Calu3 (cell line): ENCODE data around the gene PODXL. TPM values are rescaled to one million over a fixed set of nuclear protein-coding genes. Genes with fewer than 3 reads are reported as not detected.

ENCODE experiments used
- BruUV-seq: library from RNA; stranded (reverse); fragments of 400-500 nt; replicated peaks from 2 replicates; lab custom pipeline; 2021; lab: Mats Ljungman, UMichigan
- CTCF ChIA-PET: fragments of 300-600 bp; sonication (Branson Sonifier 250); formaldehyde crosslinking; loops from one replicate; lab custom pipeline; 2022; ENCODE audit warnings: antibody characterized with exemption; lab: Charles Lee
- DNase-seq: peaks from one replicate; pipeline ENCODE4 v3.0.0; 2022
- H3K27ac Mint-ChIP-seq: one replicate; pipeline ENCODE4 v1.8.0; 2022; ENCODE audit warnings: mixed read lengths; ENCODE audit not compliant: unreplicated experiment
- H3K27me3 Mint-ChIP-seq: one replicate; pipeline ENCODE4 v1.8.0; 2022; ENCODE audit warnings: mixed read lengths; ENCODE audit not compliant: unreplicated experiment
- H3K36me3 Mint-ChIP-seq: one replicate; pipeline ENCODE4 v1.8.0; 2022; ENCODE audit warnings: mild to moderate bottlenecking, moderate library complexity, mixed read lengths; ENCODE audit not compliant: insufficient read depth, unreplicated experiment
- H3K4me1 Mint-ChIP-seq: one replicate; pipeline ENCODE4 v1.8.0; 2022; ENCODE audit warnings: mild to moderate bottlenecking, low read depth, mixed read lengths; ENCODE audit not compliant: unreplicated experiment
- H3K4me3 Mint-ChIP-seq: one replicate; pipeline ENCODE4 v1.8.0; 2022; ENCODE audit warnings: mild to moderate bottlenecking, low read depth, moderate library complexity, mixed read lengths; ENCODE audit not compliant: unreplicated experiment
- H3K9me3 Mint-ChIP-seq: one replicate; pipeline ENCODE4 v1.8.0; 2022; ENCODE audit warnings: low read depth, mixed read lengths; ENCODE audit not compliant: unreplicated experiment
- intact Hi-C: fragments of 100-400 bp; cut with micrococcal nuclease; formaldehyde crosslinking; loops from one replicate; pipeline ENCODE4 v1.10.0; 2022; ENCODE audit not compliant: unreplicated experiment
- total RNA-seq: library from RNA; stranded (reverse); gene quantifications from 2 replicates; pipeline ENCODE4 v1.2.3, GENCODE V29; 2022
- TF ChIP-seq, protein P1 (sequence below): fragments of 200-600 bp; IDR thresholded peaks from one replicate; pipeline ENCODE4 v1.8.0; 2022; ENCODE audit warnings: antibody characterized with exemption; ENCODE audit not compliant: unreplicated experiment

Gene PODXL
- total RNA-seq, 1 experiment from 2014 or later: 15.5 TPM

DNA sequence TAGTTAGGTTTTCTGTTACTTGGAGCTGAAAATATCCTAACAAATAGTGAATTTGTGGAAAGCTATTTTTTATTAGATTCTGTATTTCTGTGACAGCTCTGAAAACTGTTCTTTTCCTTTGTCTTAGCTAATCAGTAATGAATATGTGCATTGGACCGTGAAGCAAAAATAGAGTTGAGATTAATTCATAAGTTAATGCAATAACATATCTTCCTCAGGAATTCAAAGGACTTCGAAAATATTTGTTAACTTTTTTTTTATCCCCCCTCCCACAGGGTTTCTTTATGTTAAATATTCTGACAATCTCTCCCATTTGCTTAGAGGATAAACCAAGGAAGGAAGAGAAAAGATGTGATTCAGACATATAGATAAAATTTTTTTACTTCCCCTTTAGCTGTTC is 101.4 kb downstream of the PODXL start:
- CTCF ChIA-PET: interaction anchor here (0.7 kb wide), 1 partner anchor 54 kb away, joined by 3 read pairs; no protein-coding TSS in a partner anchor
- H3K4me3 Mint-ChIP-seq: no peak overlapping the region
- peak overlapping the region; percentile 81 for H3K27ac Mint-ChIP-seq
- intact Hi-C loops: no loop called here
- no peaks in the 10 kb centered on the region for H3K27me3 Mint-ChIP-seq
- peaks cover 10% of the 10 kb centered on the region for H3K36me3 Mint-ChIP-seq
- peaks cover 56% of the 10 kb centered on the region for H3K4me1 Mint-ChIP-seq
- no TSS peak for BruUV-seq
- no peak for DNase-seq
- TF ChIP-seq, protein P1, sequence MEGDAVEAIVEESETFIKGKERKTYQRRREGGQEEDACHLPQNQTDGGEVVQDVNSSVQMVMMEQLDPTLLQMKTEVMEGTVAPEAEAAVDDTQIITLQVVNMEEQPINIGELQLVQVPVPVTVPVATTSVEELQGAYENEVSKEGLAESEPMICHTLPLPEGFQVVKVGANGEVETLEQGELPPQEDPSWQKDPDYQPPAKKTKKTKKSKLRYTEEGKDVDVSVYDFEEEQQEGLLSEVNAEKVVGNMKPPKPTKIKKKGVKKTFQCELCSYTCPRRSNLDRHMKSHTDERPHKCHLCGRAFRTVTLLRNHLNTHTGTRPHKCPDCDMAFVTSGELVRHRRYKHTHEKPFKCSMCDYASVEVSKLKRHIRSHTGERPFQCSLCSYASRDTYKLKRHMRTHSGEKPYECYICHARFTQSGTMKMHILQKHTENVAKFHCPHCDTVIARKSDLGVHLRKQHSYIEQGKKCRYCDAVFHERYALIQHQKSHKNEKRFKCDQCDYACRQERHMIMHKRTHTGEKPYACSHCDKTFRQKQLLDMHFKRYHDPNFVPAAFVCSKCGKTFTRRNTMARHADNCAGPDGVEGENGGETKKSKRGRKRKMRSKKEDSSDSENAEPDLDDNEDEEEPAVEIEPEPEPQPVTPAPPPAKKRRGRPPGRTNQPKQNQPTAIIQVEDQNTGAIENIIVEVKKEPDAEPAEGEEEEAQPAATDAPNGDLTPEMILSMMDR: no peak
- H3K9me3 Mint-ChIP-seq: no peaks in the 10 kb centered on the region

DNA sequence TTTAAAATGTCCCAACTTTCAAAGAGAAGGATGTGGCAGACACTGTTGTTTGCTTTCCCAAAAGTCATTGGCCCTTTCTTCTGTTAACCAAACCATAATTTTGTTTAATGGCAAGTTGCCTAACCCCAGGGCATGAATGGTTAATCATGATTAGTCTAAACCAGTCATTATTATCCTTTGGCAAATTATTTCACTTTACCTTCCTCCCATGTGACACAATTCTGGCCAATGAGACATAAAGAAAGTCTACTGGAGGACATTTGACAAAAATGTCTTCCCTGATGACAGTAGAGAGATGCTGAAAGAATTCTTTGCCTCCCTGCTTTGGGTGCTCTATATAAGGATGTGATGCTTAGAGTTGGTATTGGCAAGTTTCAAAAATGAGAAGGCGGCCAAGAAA is 101.9 kb downstream of the PODXL start:
- Mint-ChIP-seq H3K36me3 (peaks cover 14% of the 10 kb centered on the region), H3K4me3 (no peak overlapping the region), H3K27me3 (no peaks in the 10 kb centered on the region), H3K9me3 (no peaks in the 10 kb centered on the region), H3K4me1 (peaks cover 51% of the 10 kb centered on the region), H3K27ac (peak overlapping the region; percentile 42)
- CTCF ChIA-PET: no interaction called here
- TF ChIP-seq, protein P1: no peak
- no peak for DNase-seq
- intact Hi-C loops: no loop called here
- no TSS peak for BruUV-seq

Other genes with a start within 250 kb of the PODXL start
- 36.8 and 47.1 TPM in 2 replicates for gene MKLN1, start 228.8 kb downstream of the PODXL start, total RNA-seq